ENCODE data around the gene RGS17.

Gene RGS17

DNA sequence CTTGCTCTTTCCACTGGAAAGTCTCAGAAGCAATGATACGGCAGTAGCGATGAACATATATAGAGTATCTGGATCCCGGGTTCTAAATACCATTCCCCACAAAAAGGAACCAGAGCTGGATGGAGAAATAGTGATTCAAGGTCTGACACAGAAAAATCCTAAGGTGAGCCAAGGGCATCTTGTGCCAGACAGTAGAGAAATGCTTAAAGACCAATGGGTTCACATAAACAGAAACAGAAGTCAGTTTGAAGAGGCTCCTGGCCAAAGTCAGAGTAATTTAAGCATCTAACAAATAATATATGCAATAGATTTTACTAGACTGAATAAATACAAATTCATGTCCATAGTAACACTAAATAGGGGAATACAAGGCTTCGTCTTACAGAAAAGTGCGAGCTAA lies 54.7 kb downstream of the RGS17 start:
- TF ChIP-seq, protein P1, sequence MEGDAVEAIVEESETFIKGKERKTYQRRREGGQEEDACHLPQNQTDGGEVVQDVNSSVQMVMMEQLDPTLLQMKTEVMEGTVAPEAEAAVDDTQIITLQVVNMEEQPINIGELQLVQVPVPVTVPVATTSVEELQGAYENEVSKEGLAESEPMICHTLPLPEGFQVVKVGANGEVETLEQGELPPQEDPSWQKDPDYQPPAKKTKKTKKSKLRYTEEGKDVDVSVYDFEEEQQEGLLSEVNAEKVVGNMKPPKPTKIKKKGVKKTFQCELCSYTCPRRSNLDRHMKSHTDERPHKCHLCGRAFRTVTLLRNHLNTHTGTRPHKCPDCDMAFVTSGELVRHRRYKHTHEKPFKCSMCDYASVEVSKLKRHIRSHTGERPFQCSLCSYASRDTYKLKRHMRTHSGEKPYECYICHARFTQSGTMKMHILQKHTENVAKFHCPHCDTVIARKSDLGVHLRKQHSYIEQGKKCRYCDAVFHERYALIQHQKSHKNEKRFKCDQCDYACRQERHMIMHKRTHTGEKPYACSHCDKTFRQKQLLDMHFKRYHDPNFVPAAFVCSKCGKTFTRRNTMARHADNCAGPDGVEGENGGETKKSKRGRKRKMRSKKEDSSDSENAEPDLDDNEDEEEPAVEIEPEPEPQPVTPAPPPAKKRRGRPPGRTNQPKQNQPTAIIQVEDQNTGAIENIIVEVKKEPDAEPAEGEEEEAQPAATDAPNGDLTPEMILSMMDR (IDR thresholded peaks at IDR 0.05; ENCODE audit: low read depth, low read length, missing control alignments), result no peak
- no peak overlapping the region for H3K4me3 ChIP-seq (ENCODE audit: low read depth, low read length)
- no peak for DNase-seq (ENCODE audit: low read depth)
- in situ Hi-C loops (cut with HindIII; ENCODE audit: low sequenced_read_pairs), result no loop called here

DNA sequence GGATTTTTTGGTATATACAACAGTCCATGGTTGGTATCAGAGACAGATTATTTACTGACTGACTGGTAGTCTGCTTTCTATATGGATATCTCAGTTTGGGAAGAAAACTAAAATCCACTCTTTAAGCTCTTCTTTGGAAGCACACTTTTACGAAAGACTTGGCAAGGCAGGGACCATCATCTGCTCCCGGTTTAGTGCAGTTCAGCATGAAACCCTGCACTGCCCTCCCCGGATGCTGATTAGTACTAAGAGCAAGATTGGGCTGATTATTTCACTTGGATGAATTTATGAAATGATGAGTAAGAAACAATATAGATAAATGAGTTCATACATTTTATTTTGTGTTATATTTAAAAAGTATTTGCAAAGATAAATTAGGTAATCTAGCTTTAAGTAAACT lies 56.3 kb downstream of the RGS17 start:
- in situ Hi-C loops (cut with HindIII; ENCODE audit: low sequenced_read_pairs), result no loop called here
- H3K4me3 ChIP-seq (ENCODE audit: low read depth, low read length), result no peak overlapping the region
- TF ChIP-seq, protein P1 (IDR thresholded peaks at IDR 0.05; ENCODE audit: low read depth, low read length, missing control alignments), result no peak
- DNase-seq (ENCODE audit: low read depth), result no peak

DNA sequence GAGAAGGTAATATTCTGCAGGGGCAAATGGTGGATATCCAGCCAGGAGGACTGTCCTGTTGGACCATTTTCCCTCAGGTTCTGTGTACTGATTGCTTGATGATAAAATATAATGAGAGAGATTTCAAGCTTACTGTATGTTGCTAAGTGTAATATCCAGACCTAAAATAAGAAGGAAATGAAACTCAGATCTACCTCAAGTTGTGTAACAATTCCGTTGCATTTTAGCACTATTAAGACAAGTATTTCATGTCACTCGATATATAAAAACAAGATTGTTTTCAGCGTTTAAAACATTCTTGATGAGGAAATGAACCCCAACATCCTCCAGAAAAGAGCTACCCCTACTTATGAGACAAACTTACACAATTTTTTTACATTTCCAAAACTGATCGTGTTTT lies 57.2 kb downstream of the RGS17 start:
- in situ Hi-C loops (cut with HindIII; ENCODE audit: low sequenced_read_pairs), result no loop called here
- no peak overlapping the region for H3K4me3 ChIP-seq (ENCODE audit: low read depth, low read length)
- DNase-seq (ENCODE audit: low read depth), result no peak
- TF ChIP-seq, protein P1 (IDR thresholded peaks at IDR 0.05; ENCODE audit: low read depth, low read length, missing control alignments), result no peak

DNA sequence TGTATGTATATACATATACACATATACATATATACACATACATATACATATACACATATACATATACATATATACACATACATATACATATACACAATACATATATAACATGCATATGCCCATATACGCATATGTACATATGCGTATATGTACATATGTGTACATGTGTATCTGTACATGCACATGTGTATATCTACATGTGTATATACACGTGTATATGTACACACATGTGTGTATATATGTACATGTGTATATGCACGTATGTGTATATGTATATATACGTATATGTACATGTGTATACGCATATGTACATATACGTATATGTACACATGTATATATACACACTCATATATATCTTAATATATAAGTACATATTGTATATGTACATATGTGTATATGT lies 60.3 kb downstream of the RGS17 start:
- no peak for DNase-seq (ENCODE audit: low read depth)
- TF ChIP-seq, protein P1 (IDR thresholded peaks at IDR 0.05; ENCODE audit: low read depth, low read length, missing control alignments), result no peak
- H3K4me3 ChIP-seq (ENCODE audit: low read depth, low read length), result no peak overlapping the region
- in situ Hi-C loops (cut with HindIII; ENCODE audit: low sequenced_read_pairs), result no loop called here

DNA sequence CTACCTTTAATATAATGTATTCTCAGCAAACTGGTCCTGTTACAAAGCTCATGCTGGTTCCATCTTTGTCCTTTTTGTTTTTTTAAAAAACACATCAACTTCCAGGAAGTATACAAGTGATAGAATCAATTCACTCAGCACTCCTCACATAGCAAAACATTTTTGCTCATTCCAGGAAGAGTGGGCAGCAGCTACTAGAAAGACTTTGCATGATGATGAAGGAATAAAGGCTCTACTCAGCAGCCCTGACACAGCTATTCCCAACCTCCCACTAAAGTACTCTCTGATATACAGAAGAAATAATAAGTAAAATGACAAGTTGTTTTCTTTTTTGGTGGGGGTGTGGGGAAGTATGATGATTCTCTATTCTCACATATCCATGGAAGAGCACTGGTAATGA lies 61.2 kb downstream of the RGS17 start:
- no peak for DNase-seq (ENCODE audit: low read depth)
- H3K4me3 ChIP-seq (ENCODE audit: low read depth, low read length), result no peak overlapping the region
- TF ChIP-seq, protein P1 (IDR thresholded peaks at IDR 0.05; ENCODE audit: low read depth, low read length, missing control alignments), result no peak
- in situ Hi-C loops (cut with HindIII; ENCODE audit: low sequenced_read_pairs), result no loop called here

DNA sequence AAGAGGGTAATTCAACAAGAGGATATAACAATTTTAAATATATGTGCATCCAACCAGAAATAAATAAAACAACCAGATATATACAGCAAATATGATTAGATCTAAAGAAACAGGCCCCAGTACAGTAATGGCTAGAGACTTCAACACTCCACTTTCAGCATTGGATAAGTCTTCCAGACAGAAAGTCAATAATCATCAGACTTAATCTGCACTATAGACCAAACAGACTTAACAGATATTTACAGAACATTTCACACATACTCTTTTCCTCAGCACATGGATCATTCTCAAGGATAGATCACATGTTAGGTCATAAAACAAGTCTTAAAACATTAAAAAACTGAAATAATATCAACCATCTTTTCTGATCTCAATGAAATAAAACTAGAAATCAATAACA lies 65.9 kb downstream of the RGS17 start:
- no peak for DNase-seq (ENCODE audit: low read depth)
- TF ChIP-seq, protein P1 (IDR thresholded peaks at IDR 0.05; ENCODE audit: low read depth, low read length, missing control alignments), result no peak
- no peak overlapping the region for H3K4me3 ChIP-seq (ENCODE audit: low read depth, low read length)
- in situ Hi-C loops (cut with HindIII; ENCODE audit: low sequenced_read_pairs), result no loop called here

DNA sequence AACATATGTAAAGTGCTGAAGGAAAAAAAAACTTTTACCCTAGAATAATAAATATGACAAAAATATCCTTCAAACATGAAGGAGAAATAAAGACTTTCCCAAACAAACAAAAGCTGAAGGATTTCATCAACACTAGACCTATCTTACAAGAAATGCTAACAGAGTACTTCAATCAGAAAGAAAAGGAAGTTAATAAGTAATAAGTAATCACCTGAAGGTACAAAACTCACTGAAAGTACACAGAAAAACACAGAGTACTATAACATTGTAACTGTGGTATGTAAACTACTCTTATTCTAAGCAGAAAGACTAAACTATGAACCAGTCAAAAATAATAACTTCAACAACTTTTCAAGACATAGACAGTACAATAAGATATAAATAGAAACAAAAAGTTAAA lies 67.1 kb downstream of the RGS17 start:
- in situ Hi-C loops (cut with HindIII; ENCODE audit: low sequenced_read_pairs), result no loop called here
- H3K4me3 ChIP-seq (ENCODE audit: low read depth, low read length), result no peak overlapping the region
- DNase-seq (ENCODE audit: low read depth), result no peak
- TF ChIP-seq, protein P1 (IDR thresholded peaks at IDR 0.05; ENCODE audit: low read depth, low read length, missing control alignments), result no peak

All from astrocyte of the cerebellum (primary cell).